HFFc6 (cell line): Measurements from ENCODE around the gene C15orf39. TPM values are rescaled to one million over a fixed set of nuclear protein-coding genes. Genes with fewer than 3 reads are reported as not detected.

ENCODE experiments used
- DNase-seq: peaks from one replicate; pipeline ENCODE4 v3.0.0-alpha.2; 2018
- H3K27ac Mint-ChIP-seq: 2 replicates; pipeline ENCODE4 v1.8.0; 2020; ENCODE audit warnings: mild to moderate bottlenecking, mixed read lengths
- H3K27me3 Mint-ChIP-seq: 2 replicates; pipeline ENCODE4 v1.8.0; 2021; ENCODE audit warnings: mild to moderate bottlenecking, moderate library complexity, mixed read lengths; ENCODE audit not compliant: insufficient read depth
- H3K36me3 Mint-ChIP-seq: 2 replicates; pipeline ENCODE4 v1.8.0; 2021; ENCODE audit warnings: low read depth, mixed read lengths
- H3K4me1 Mint-ChIP-seq: 2 replicates; pipeline ENCODE4 v1.8.0; 2020; ENCODE audit warnings: low read depth, mixed read lengths
- H3K4me3 Mint-ChIP-seq: 2 replicates; pipeline ENCODE4 v1.8.0; 2020; ENCODE audit warnings: mild to moderate bottlenecking, moderate library complexity, mixed read lengths
- H3K9me3 Mint-ChIP-seq: 2 replicates; pipeline ENCODE4 v1.8.0; 2020; ENCODE audit warnings: mild to moderate bottlenecking, mixed read lengths
- total RNA-seq, 6 experiments: library from RNA; stranded (reverse); fragmentation: NEBNext Ultra II Directional; extraction: Animal tissue kit (Norgen Biotek cat#: 25700); gene quantifications; 2 replicates in 1 of 6; 3 replicates in 5 of 6; pipeline ENCODE4 v1.2.3, GENCODE V29; 2021
- TF ChIP-seq, protein P1 (sequence below): fragments of 200-600 bp; sonication (generic); IDR thresholded peaks from 2 replicates; pipeline ENCODE4 v1.5.0; 2021; ENCODE audit warnings: antibody characterized with exemption, mild to moderate bottlenecking

Gene C15orf39
- total RNA-seq, 6 experiments from 2014 or later = 8.8 to 14.8 (median 12.0) TPM

DNA sequence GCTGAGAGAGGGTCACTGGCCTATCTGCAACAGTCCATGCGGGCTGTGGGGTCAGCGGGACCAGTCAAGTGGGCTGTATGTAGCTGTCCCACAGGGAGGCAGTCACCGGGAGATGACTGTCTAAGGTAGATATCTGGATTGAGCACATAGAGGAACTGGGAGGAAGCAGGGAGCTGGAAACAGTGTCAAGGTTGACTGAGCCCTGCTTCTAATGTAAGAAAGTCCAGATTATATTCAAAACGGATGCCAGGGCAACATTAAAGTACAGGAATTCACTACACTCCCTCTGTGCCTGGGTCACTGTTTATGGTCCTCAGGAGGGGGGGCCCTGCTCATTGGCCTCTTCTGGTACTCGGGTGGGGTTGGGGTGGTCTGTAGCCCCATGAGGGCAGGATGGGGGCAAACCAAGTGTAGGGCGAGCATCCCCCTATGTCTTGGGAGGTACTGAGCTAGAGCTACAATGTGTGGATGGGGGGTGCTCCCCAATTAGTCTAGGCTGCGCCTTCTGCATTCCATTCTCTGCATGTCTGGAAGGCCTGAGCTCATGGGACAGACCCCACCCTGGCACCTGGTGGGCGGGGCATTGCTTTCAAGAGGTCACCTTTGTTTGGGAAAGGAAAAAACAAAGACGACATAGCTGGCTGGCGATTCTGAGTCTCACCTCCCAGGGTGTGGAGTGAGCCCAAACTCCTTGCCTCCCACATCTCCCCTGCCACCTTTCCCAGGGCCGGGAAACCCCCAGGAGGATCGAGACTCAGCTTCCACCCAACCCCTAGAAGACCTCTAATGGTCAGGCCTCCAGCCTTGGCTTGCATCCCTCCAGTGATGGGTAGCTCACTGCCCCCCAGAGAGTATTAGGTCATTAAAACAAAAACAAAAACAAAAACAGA lies 45.1 kb upstream of the C15orf39 start:
- H3K27ac Mint-ChIP-seq = no peak overlapping the region
- H3K9me3 Mint-ChIP-seq = peaks cover under 1% of the 10 kb centered on the region; the same call in 1 of the 2 replicates
- H3K4me1 Mint-ChIP-seq = peaks cover 5% of the 10 kb centered on the region
- DNase-seq = no peak
- TF ChIP-seq, protein P1, sequence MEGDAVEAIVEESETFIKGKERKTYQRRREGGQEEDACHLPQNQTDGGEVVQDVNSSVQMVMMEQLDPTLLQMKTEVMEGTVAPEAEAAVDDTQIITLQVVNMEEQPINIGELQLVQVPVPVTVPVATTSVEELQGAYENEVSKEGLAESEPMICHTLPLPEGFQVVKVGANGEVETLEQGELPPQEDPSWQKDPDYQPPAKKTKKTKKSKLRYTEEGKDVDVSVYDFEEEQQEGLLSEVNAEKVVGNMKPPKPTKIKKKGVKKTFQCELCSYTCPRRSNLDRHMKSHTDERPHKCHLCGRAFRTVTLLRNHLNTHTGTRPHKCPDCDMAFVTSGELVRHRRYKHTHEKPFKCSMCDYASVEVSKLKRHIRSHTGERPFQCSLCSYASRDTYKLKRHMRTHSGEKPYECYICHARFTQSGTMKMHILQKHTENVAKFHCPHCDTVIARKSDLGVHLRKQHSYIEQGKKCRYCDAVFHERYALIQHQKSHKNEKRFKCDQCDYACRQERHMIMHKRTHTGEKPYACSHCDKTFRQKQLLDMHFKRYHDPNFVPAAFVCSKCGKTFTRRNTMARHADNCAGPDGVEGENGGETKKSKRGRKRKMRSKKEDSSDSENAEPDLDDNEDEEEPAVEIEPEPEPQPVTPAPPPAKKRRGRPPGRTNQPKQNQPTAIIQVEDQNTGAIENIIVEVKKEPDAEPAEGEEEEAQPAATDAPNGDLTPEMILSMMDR = no peak
- peaks cover 5% of the 10 kb centered on the region; the same call in 1 of the 2 replicates for H3K36me3 Mint-ChIP-seq
- H3K4me3 Mint-ChIP-seq = no peak overlapping the region
- peaks cover 14% of the 10 kb centered on the region for H3K27me3 Mint-ChIP-seq

DNA sequence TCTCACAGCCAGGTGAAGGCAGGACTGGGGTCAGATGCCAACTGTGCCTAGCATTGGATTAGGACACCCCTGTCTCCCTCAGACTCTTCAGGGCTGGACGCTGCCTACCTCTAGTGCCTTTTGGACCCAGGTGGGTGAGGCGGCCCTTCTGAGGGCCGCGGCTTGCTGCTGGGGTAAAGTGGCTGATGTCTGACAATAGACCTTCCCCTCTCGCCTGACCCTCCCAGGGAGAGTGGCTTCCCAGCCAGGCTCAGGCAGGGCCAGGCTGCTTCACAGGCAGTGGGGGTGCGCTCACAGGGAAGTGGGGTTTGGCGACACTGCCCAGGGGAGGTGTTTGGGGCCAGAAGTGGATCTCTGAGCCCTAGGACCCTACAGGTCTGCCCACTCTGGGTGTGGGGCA lies 43.3 kb upstream of the C15orf39 start:
- Mint-ChIP-seq H3K36me3 (no peaks in the 10 kb centered on the region), H3K27me3 (peaks cover 17% of the 10 kb centered on the region), H3K4me1 (no peaks in the 10 kb centered on the region), H3K9me3 (no peaks in the 10 kb centered on the region), H3K4me3 (no peak overlapping the region), H3K27ac (no peak overlapping the region)
- no peak for DNase-seq
- TF ChIP-seq, protein P1 = no peak

DNA sequence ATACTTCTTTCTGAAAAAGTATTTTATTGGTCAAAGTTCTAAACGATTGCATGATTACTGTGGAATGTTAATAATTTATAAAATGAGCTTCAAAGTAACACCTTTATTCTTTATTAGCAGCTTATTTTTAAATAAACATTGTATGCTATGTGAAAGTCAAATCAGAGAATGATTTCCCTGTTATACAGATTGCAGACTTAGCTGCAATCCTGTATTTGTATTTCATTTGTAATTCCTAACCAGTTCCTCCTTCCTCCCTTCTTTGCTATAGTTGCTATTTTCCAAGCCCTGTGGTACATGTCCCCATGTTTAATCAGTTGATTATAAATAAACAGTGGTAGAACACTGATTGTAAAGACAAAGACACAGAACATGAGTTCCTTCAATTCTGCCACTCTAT lies 42.4 kb upstream of the C15orf39 start:
- no peak for DNase-seq
- no peaks in the 10 kb centered on the region for H3K9me3 Mint-ChIP-seq
- TF ChIP-seq, protein P1 = no peak
- H3K4me1 Mint-ChIP-seq = no peaks in the 10 kb centered on the region
- no peaks in the 10 kb centered on the region for H3K36me3 Mint-ChIP-seq
- H3K27me3 Mint-ChIP-seq = peaks cover 17% of the 10 kb centered on the region
- H3K27ac Mint-ChIP-seq = no peak overlapping the region
- no peak overlapping the region for H3K4me3 Mint-ChIP-seq

DNA sequence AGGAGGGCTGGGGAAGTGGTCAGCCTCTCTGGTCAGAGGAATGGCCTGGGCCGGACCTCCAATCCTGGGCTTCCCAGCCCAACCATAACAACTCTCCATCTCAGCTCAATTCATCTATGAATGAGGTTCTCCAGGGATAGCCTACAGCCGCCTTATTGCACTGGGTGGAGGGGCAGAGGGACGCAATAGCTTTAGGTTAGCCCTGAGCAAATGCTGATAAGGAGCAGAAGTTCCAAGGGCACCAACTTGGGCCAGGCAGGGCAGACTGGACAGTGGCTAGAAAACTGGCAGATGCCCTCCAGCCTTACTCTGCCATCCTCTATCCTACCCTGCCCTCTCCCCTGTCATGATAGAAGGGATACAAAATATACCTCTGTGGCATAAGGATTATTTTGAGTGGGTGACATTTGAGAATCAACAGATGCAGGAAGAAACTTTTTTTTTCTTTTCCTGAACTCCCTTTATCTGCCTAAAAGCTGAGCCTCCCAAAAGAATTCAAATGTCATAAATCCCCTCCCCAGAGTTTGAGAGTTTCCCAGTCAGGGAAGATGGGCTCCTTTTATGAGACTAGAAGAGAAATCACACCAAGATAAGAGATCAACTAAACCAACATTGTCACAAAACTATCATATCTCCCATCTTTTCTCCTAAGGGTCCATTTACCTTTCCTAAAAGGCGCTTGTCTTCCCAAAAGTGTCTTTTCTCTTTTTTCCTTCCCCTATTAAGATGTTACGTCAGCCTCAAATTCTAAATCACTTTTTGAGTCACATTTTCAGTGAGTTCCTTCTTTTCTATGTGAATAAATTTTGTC lies 40.4 kb upstream of the C15orf39 start:
- Mint-ChIP-seq H3K9me3 (peaks cover 2% of the 10 kb centered on the region; the same call in 1 of the 2 replicates), H3K4me1 (peaks cover 2% of the 10 kb centered on the region), H3K27me3 (peaks cover 16% of the 10 kb centered on the region), H3K36me3 (no peaks in the 10 kb centered on the region), H3K4me3 (no peak overlapping the region), H3K27ac (no peak overlapping the region)
- DNase-seq = no peak
- TF ChIP-seq, protein P1 = no peak

DNA sequence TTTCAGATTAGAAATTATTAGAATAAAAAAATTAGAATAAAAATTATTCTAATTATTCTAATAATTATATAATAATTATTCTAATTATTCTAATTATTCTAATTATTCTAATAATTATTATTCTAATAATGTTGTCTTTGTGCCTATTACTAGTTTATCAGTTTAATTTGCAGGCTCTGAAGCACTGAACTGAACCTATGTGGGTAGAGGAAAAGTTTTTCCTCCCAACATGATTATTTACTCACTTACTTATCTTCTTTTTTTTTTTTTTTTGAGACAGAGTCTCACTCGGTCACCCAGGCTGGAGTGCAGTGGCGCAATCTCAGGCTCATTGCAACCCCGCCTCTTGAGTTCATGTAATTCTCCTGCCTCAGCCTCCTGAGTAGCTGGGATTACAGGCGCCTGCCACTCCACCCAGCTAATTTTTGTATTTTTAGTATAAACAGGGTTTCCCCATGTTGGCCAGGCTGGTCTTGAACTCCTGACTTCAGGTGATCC lies 39.7 kb upstream of the C15orf39 start:
- Mint-ChIP-seq H3K27ac (no peak overlapping the region), H3K36me3 (no peaks in the 10 kb centered on the region), H3K9me3 (peaks cover 6% of the 10 kb centered on the region), H3K4me3 (no peak overlapping the region), H3K4me1 (peaks cover 8% of the 10 kb centered on the region), H3K27me3 (peaks cover 14% of the 10 kb centered on the region)
- no peak for DNase-seq
- TF ChIP-seq, protein P1 = no peak
